ENCODE results near the gene URB2. TPM values are rescaled to one million over a fixed set of nuclear protein-coding genes. Genes with fewer than 3 reads are reported as not detected.

Gene URB2
- total and polyA plus RNA-seq, 2 donors (not counting 3 experiments of a cell fraction or from before 2014, with no cell fraction given) = 4.7 to 12.4 TPM

GRCh38 chr1:229642970-229643369, 16.9 kb downstream of the URB2 start:
- no peak for FAIRE-seq
- POLR2A ChIA-PET = no interaction called here
- no peak overlapping the region for H3K4me3 ChIP-seq (replicated peaks in 1 of 3; ENCODE audit: insufficient read depth in 1 of 3, low read depth in 1 of 3, low read length in 3 of 3)
- BruUV-seq (replicated peaks) = no TSS peak
- H3K36me3 ChIP-seq (ENCODE audit: control insufficient read depth in 2 of 2, extremely low read depth in 1 of 2, insufficient read depth in 2 of 2, low read length in 2 of 2) = peaks cover 5 to 13% of the 10 kb centered on the region in 2 experiments
- H3K9me1 ChIP-seq (replicated peaks; ENCODE audit: control insufficient read depth, extremely low read depth, insufficient read depth, low read length) = no peaks in the 10 kb centered on the region
- no peaks in the 10 kb centered on the region for H3K27me3 ChIP-seq (ENCODE audit: control insufficient read depth in 2 of 2, insufficient read depth in 2 of 2, low read length in 2 of 2)
- peaks cover 25% of the 10 kb centered on the region for H3K79me2 ChIP-seq (ENCODE audit: control insufficient read depth, insufficient read depth, low read length)
- no peak for TF ChIP-seq MAX (IDR thresholded peaks at IDR 0.05; ENCODE audit: insufficient read depth, insufficient read length)
- no peak for TF ChIP-seq JUN (IDR thresholded peaks at IDR 0.05; ENCODE audit: borderline replicate concordance, insufficient read depth, insufficient read length, low read depth)
- TF ChIP-seq MYC (IDR thresholded peaks at IDR 0.05; ENCODE audit: low read depth, low read length) = no peak
- no peak for TF ChIP-seq FOS (IDR thresholded peaks at IDR 0.05; ENCODE audit: borderline replicate concordance, insufficient read depth, low read length)
- no peak for TF ChIP-seq CTCF (IDR thresholded peaks at IDR 0.05; ENCODE audit: extremely low read depth in 1 of 2, insufficient read depth in 1 of 2, low read depth in 1 of 2, low read length in 2 of 2)
- no peak for TF ChIP-seq GATA2 (IDR thresholded peaks at IDR 0.05; ENCODE audit: insufficient read depth, insufficient read length, low read depth, low read length)
- no peak for TF ChIP-seq POLR2A (IDR thresholded peaks at IDR 0.05; ENCODE audit: low read depth, low read length)
- no peak for TF ChIP-seq EZH2 (IDR thresholded peaks at IDR 0.05; ENCODE audit: borderline replicate concordance, low read depth, low read length, severe bottlenecking)
- TF ChIP-seq POLR2AphosphoS5 (IDR thresholded peaks at IDR 0.05; ENCODE audit: insufficient read depth, low read depth, low read length) = no peak
- dilution Hi-C loops (cut with MboI; ENCODE audit: extremely low pct_ligation_motif_present, low sequenced_read_pairs) = no loop called here
- H4K20me1 ChIP-seq (replicated peaks; ENCODE audit: control insufficient read depth, extremely low read depth, insufficient read depth, low read length) = no peaks in the 10 kb centered on the region
- no peak for DNase-seq (ENCODE audit: low read depth, low spot score)
- H3K9me3 ChIP-seq (replicated peaks; ENCODE audit: control insufficient read depth, insufficient read depth, low read length) = no peaks in the 10 kb centered on the region
- H3K4me1 ChIP-seq (ENCODE audit: control insufficient read depth, extremely low read depth, insufficient read depth, low read length) = no peaks in the 10 kb centered on the region
- CTCF ChIA-PET = no interaction called here
- intact Hi-C loops (cut with micrococcal nuclease) = no loop called here
- no peak overlapping the region for H3K27ac ChIP-seq (ENCODE audit: insufficient read depth, low read depth, low read length)
- H3K4me2 ChIP-seq (ENCODE audit: insufficient read depth, low read length) = no peak overlapping the region
- H3K9ac ChIP-seq (replicated peaks; ENCODE audit: extremely low read depth, insufficient read depth, low read length) = no peak overlapping the region
- no peak overlapping the region for H2AFZ ChIP-seq (ENCODE audit: low read depth, low read length)

Measured in endothelial cell of umbilical vein (primary cell).